Body of pancreas (tissue), 4 donors: ENCODE data around the gene MAGEA9B. TPM values are rescaled to one million over a fixed set of nuclear protein-coding genes. Genes with fewer than 3 reads are reported as not detected.
"Not testable (repeated sequence)": the region's sequence is repeated elsewhere in the genome, so short reads cannot be mapped to it uniquely, and the experiment has no call there.

Experiments
- ATAC-seq: fragments of 150-250 bp; one replicate; pipeline ENCODE4 v1.9.1; 2016
- DNase-seq, 4 donors: peaks; one replicate each; pipeline ENCODE4 v3.0.0-alpha.2; 2019
- H3K27ac ChIP-seq, 4 donors: fragments of 200-600 bp; sonication (generic); 1 replicate in 3 of 4; 2 replicates in 1 of 4; pipeline versions ENCODE4 v1.5.1 to v1.6.1; 2016 to 2019; ENCODE audit warnings: mild to moderate bottlenecking in 1 of 4, mixed read lengths in 1 of 4, moderate library complexity in 1 of 4
- H3K27me3 ChIP-seq, 2 donors: fragments of 200-600 bp; sonication (generic); one replicate each; pipeline ENCODE4 v1.6.0; 2016; ENCODE audit warnings: mild to moderate bottlenecking in 1 of 2
- H3K36me3 ChIP-seq, 2 donors: fragments of 200-600 bp; sonication (generic); replicated peaks in 1 of 2; 2 replicates each; pipeline ENCODE4 v1.5.1; 2016; ENCODE audit warnings: low read depth in 2 of 2; ENCODE audit not compliant: insufficient read depth in 1 of 2
- H3K4me1 ChIP-seq: fragments of 200-600 bp; sonication (generic); one replicate; pipeline ENCODE4 v1.6.0; 2016
- H3K4me3 ChIP-seq, 2 donors: fragments of 200-600 bp; sonication (generic); 1 replicate in 1 of 2; 2 replicates in 1 of 2; pipeline ENCODE4 v1.5.1; 2016 to 2019
- H3K9me3 ChIP-seq, 3 donors: fragments of 200-600 bp; sonication (generic); 1 replicate in 2 of 3; 2 replicates in 1 of 3; pipeline ENCODE4 v1.5.1; 2016
- CTCF ChIP-seq, 7 experiments: fragments of 450-650 bp in 4 of 7; fragments of 200-600 bp in 3 of 7; sonication (generic) in 3 of 7; IDR thresholded peaks; one replicate each; pipeline ENCODE4 v1.5.1; 2016 to 2019; ENCODE audit warnings: antibody characterized with exemption in 7 of 7
- POLR2A ChIP-seq, 3 donors: fragments of 450-650 bp; IDR thresholded peaks; one replicate each; pipeline ENCODE4 v1.6.1; 2016; ENCODE audit warnings: antibody characterized with exemption in 3 of 3, mild to moderate bottlenecking in 2 of 3
- WGBS, 2 donors: methylation state at CpG; one replicate each; pipeline ENCODE4 v1.1.5; 2017; 5-methylcytosine and 5-hydroxymethylcytosine counted together
- intact Hi-C: fragments of 100-400 bp; cut with DNase I; formaldehyde crosslinking; loops from one replicate; pipeline ENCODE4 v1.15.1; 2023
- total RNA-seq, 2 donors: library from RNA; depleted of rRNA; stranded (reverse); fragments of >200 nt; gene quantifications; one replicate each; pipeline ENCODE4 v1.1.0, GENCODE V29; 2016

The MAGEA9B gene
- not detected for total RNA-seq

GRCh38 chrX:149587359-149587758, at the start of gene MAGEA9B:
Gene MAGEA9B, minus strand, starts transcription at chrX:149587459. Its CDS starts 4,280 bp downstream, at chrX:149583179.
- H3K4me3 ChIP-seq, H3K4me1 ChIP-seq, DNase-seq, H3K9me3 ChIP-seq, H3K36me3 ChIP-seq, H3K27ac ChIP-seq, ATAC-seq, intact Hi-C loops, H3K27me3 ChIP-seq: not testable (repeated sequence)
- WGBS, 2 donors, result no CpG with 5 or more reads among the region's 12 CpGs

GRCh38 chrX:149633511-149633910, 46.3 kb upstream of the MAGEA9B start:
- intact Hi-C loops, result no loop called here
- no peak for TF ChIP-seq POLR2A (IDR thresholded peaks at IDR 0.05)
- no peak for TF ChIP-seq CTCF (IDR thresholded peaks at IDR 0.05)
- Histone ChIP-seq H3K4me3 (no peak overlapping the region), H3K36me3 (no peaks in the 10 kb centered on the region), H3K4me1 (peaks cover 16% of the 10 kb centered on the region), H3K9me3 (no peaks in the 10 kb centered on the region), H3K27me3 (no peaks in the 10 kb centered on the region), H3K27ac (no peak overlapping the region)
- DNase-seq (no peak), ATAC-seq (no peak)

GRCh38 chrX:149631234-149632165, 44.2 kb upstream of the MAGEA9B start, which contains the start of gene TMEM185A:
Gene TMEM185A, minus strand, starts transcription at chrX:149631792. Its CDS starts 212 bp downstream, at chrX:149631580.
- ATAC-seq (peak; percentile 86), DNase-seq (peak; percentile 68 to 80 (median 70))
- peaks cover 16% of the 10 kb centered on the region for H3K4me1 ChIP-seq
- WGBS, 2 donors, result 0% methylated on average over 14 to 23 of the region's 102 CpGs
- intact Hi-C loops, result no loop called here
- H3K27me3 ChIP-seq, result no peaks in the 10 kb centered on the region
- TF ChIP-seq CTCF (IDR thresholded peaks at IDR 0.05) (no peak), POLR2A (IDR thresholded peaks at IDR 0.05) (peak in 2 of 3 donors; percentile 27 to 38)
- no peaks in the 10 kb centered on the region for H3K9me3 ChIP-seq
- H3K36me3 ChIP-seq, result no peaks in the 10 kb centered on the region
- peak within 1 kb of the TSS; percentile 31 to 63 for H3K4me3 ChIP-seq
- peak within 1 kb of the TSS in 3 of 4 donors; percentile 51 to 70 (median 59) for H3K27ac ChIP-seq

GRCh38 chrX:149630681-149631233, 43.5 kb upstream of the MAGEA9B start:
- H3K4me3 ChIP-seq, result peak overlapping the region; percentile 31 to 63
- 6% methylated on average over 16 of the region's 16 CpGs for WGBS, 2 donors
- intact Hi-C loops, result no loop called here
- peak in 3 of 7 experiments; percentile 4 to 17 (median 14) for TF ChIP-seq CTCF (IDR thresholded peaks at IDR 0.05)
- no peak for TF ChIP-seq POLR2A (IDR thresholded peaks at IDR 0.05)
- no peaks in the 10 kb centered on the region for H3K27me3 ChIP-seq
- DNase-seq, result peak in 2 of 4 donors; percentile 25
- peak; percentile 66 for ATAC-seq
- no peaks in the 10 kb centered on the region for H3K36me3 ChIP-seq
- H3K9me3 ChIP-seq, result no peaks in the 10 kb centered on the region
- H3K27ac ChIP-seq, result peak overlapping the region in 3 of 4 donors; percentile 51 to 70 (median 59)
- H3K4me1 ChIP-seq, result peaks cover 16% of the 10 kb centered on the region

GRCh38 chrX:149629730-149630387, 42.6 kb upstream of the MAGEA9B start:
- Histone ChIP-seq H3K36me3 (no peaks in the 10 kb centered on the region), H3K9me3 (no peaks in the 10 kb centered on the region), H3K4me3 (no peak overlapping the region), H3K4me1 (peaks cover 16% of the 10 kb centered on the region), H3K27me3 (no peaks in the 10 kb centered on the region), H3K27ac (no peak overlapping the region)
- TF ChIP-seq CTCF (IDR thresholded peaks at IDR 0.05), result no peak
- no peak for TF ChIP-seq POLR2A (IDR thresholded peaks at IDR 0.05)
- WGBS, 2 donors, result 43 to 58% methylated on average over 2 to 5 of the region's 5 CpGs
- ATAC-seq (no peak), DNase-seq (no peak)
- intact Hi-C loops, result no loop called here
